HepG2 (cell line): Measurements from ENCODE around the gene THADA. TPM values are rescaled to one million over a fixed set of nuclear protein-coding genes. Genes with fewer than 3 reads are reported as not detected.

Experiments used
- ATAC-seq: fragments of 200-7000 bp; cut with Tn5 transposase; 3 replicates; pipeline ENCODE4 v1.9.1; 2020; ENCODE audit warnings: mild to moderate bottlenecking, moderate library complexity
- BruUV-seq: library from RNA; stranded (reverse); fragments of 400-500 nt; replicated peaks from 2 replicates; lab custom pipeline; 2021; lab: Mats Ljungman, UMichigan
- CTCF ChIA-PET: fragments of 300-600 bp; formaldehyde crosslinking; extraction: SDS; loops from one replicate; lab custom pipeline; 2021; ENCODE audit warnings: low total read pairs, inconsistent platforms, low intra/inter-chr PET ratio; lab: Yijun Ruan, JAX
- POLR2A ChIA-PET: fragments of 350-600 bp; sonication (Branson Sonifier 250); formaldehyde crosslinking; loops from one replicate; lab custom pipeline; 2020; ENCODE audit warnings: antibody characterized with exemption, inconsistent platforms; lab: Yijun Ruan, JAX
- DNase-seq: peaks from one replicate; pipeline ENCODE4 v3.0.0-alpha.2; 2015; ENCODE audit warnings: low spot score
- FAIRE-seq: peaks from 3 replicates; lab custom pipeline; 2011; peaks lifted over from hg19 to GRCh38; lab: Jason Lieb, UNC
- H2AFZ ChIP-seq: one replicate; pipeline ENCODE4 v1.6.1; 2011; ENCODE audit warnings: low read length, inconsistent platforms
- H3K27ac ChIP-seq: fragments of 300-600 bp; 3 replicates; pipeline ENCODE4 v1.8.0; 2011; ENCODE audit warnings: mixed run types, mild to moderate bottlenecking, mixed read lengths, low read length, inconsistent platforms; ENCODE audit not compliant: insufficient read depth; ENCODE audit errors: extremely low read length
- H3K27me3 ChIP-seq, 2 experiments: fragments of 200-600 bp in 1 of 2; 2 replicates in 1 of 2; 3 replicates in 1 of 2; pipeline versions ENCODE4 v1.6.0 to v1.8.0; 2011; ENCODE audit warnings: low read length in 2 of 2, mild to moderate bottlenecking in 2 of 2, moderate library complexity in 2 of 2, inconsistent platforms in 1 of 2; ENCODE audit not compliant: insufficient read depth in 2 of 2, control insufficient read depth in 1 of 2
- H3K36me3 ChIP-seq, 2 experiments: fragments of 200-600 bp in 1 of 2; replicated peaks in 1 of 2; 2 replicates in 1 of 2; 3 replicates in 1 of 2; pipeline versions ENCODE4 v1.5.1 to v1.8.0; 2011; ENCODE audit warnings: low read length in 2 of 2, inconsistent platforms in 1 of 2; ENCODE audit not compliant: insufficient read depth in 2 of 2, control insufficient read depth in 1 of 2
- H3K4me1 ChIP-seq: 2 replicates; pipeline ENCODE4 v1.5.1; 2012; ENCODE audit warnings: low read length, inconsistent platforms; ENCODE audit not compliant: insufficient read depth
- H3K4me2 ChIP-seq: 2 replicates; pipeline ENCODE4 v1.6.0; 2011; ENCODE audit warnings: low read depth, low read length, inconsistent platforms
- H3K4me3 ChIP-seq, 3 experiments: fragments of 200-600 bp in 1 of 3; sonication (generic), shearing (Covaris generic) in 1 of 3; replicated peaks in 1 of 3; 2 replicates each; pipeline ENCODE4 v1.5.1; 2011 to 2016; ENCODE audit warnings: low read length in 3 of 3, inconsistent platforms in 2 of 3, low read depth in 2 of 3, mild to moderate bottlenecking in 2 of 3, control low read depth in 1 of 3, mixed read lengths in 1 of 3; ENCODE audit not compliant: insufficient read depth in 1 of 3
- H3K79me2 ChIP-seq: one replicate; pipeline ENCODE4 v1.6.1; 2011; ENCODE audit warnings: low read length, inconsistent platforms; ENCODE audit not compliant: insufficient read depth
- H3K9ac ChIP-seq: 2 replicates; pipeline ENCODE4 v1.6.0; 2011; ENCODE audit warnings: mild to moderate bottlenecking, low read depth, low read length, inconsistent platforms; ENCODE audit not compliant: insufficient read depth
- H3K9me3 ChIP-seq: 2 replicates; pipeline ENCODE4 v1.5.1; 2012; ENCODE audit warnings: mild to moderate bottlenecking, low read length
- H4K20me1 ChIP-seq: 2 replicates; pipeline ENCODE4 v1.6.0; 2011; ENCODE audit warnings: inconsistent platforms, mild to moderate bottlenecking, low read length, moderate library complexity; ENCODE audit not compliant: insufficient read depth
- BCL6 ChIP-seq: IDR thresholded peaks from 2 replicates; pipeline ENCODE4 v1.6.1; 2016; ENCODE audit warnings: missing genetic modification reagents, missing compliant biosample characterization
- EZH2 ChIP-seq: conservative IDR thresholded peaks from 2 replicates; pipeline ENCODE4 v1.6.1; 2012; ENCODE audit warnings: mild to moderate bottlenecking, low read depth, low read length, moderate library complexity
- FOXP1 ChIP-seq, 2 experiments: fragments of 450-650 bp in 1 of 2; IDR thresholded peaks; 2 replicates each; pipeline ENCODE4 v1.6.1; 2017 to 2018; ENCODE audit warnings: antibody characterized with exemption in 1 of 2
- GZF1 ChIP-seq: sonication (generic); formaldehyde crosslinking; IDR thresholded peaks from 2 replicates; pipeline ENCODE4 v1.5.1; 2020; ENCODE audit warnings: mild to moderate bottlenecking, missing genetic modification reagents
- MEF2D ChIP-seq: sonication (generic); formaldehyde crosslinking; IDR thresholded peaks from 2 replicates; pipeline ENCODE4 v1.5.1; 2020; ENCODE audit warnings: mild to moderate bottlenecking, missing genetic modification reagents
- MTF2 ChIP-seq: sonication (generic); formaldehyde crosslinking; IDR thresholded peaks from 2 replicates; pipeline ENCODE4 v1.5.0; 2020; ENCODE audit warnings: missing genetic modification reagents, borderline replicate concordance
- NFE2L2 ChIP-seq: fragments of 150-350 bp; IDR thresholded peaks from 2 replicates; pipeline ENCODE4 v1.6.1; 2014; ENCODE audit warnings: low read length
- PHF5A ChIP-seq: IDR thresholded peaks from one replicate; pipeline ENCODE4 v1.6.1; 2018; ENCODE audit warnings: low read depth, missing genetic modification reagents; ENCODE audit not compliant: unreplicated experiment
- PTBP1 ChIP-seq: fragments of 200-400 bp; formaldehyde crosslinking; IDR thresholded peaks from 2 replicates; pipeline ENCODE4 v1.6.1; 2018; ENCODE audit warnings: low read length, low read depth; ENCODE audit not compliant: poor library complexity, severe bottlenecking
- RORA ChIP-seq: sonication (generic); formaldehyde crosslinking; IDR thresholded peaks from 2 replicates; pipeline ENCODE4 v1.5.0; 2020; ENCODE audit warnings: mild to moderate bottlenecking, missing genetic modification reagents, moderate library complexity
- TAF1 ChIP-seq: sonication (generic); formaldehyde crosslinking; IDR thresholded peaks from 2 replicates; pipeline ENCODE4 v1.4.0; 2020; ENCODE audit warnings: missing genetic modification reagents
- ZNF232 ChIP-seq: sonication (generic); formaldehyde crosslinking; IDR thresholded peaks from 2 replicates; pipeline ENCODE4 v1.4.0; 2020; ENCODE audit warnings: missing genetic modification reagents, borderline replicate concordance
- ZNF331 ChIP-seq: sonication (generic); formaldehyde crosslinking; IDR thresholded peaks from 2 replicates; pipeline ENCODE4 v1.4.0; 2020; ENCODE audit warnings: missing genetic modification reagents
- WGBS: methylation state at CpG from one replicate; pipeline ENCODE4 v1.1.6; 2017; ENCODE audit warnings: low lambda C conversion rate; 5-methylcytosine and 5-hydroxymethylcytosine counted together
- in situ Hi-C: cut with HindIII; loops from 2 replicates; pipeline ENCODE4 v1.10.0; 2017; ENCODE audit warnings: low pct_unique_long_range_greater_than_20kb; ENCODE audit not compliant: extremely low pct_ligation_motif_present
- intact Hi-C: fragments of 100-400 bp; cut with micrococcal nuclease; formaldehyde crosslinking; loops from one replicate; pipeline ENCODE4 v1.10.0; 2022; ENCODE audit not compliant: unreplicated experiment
- polyA plus RNA-seq, 8 experiments: library from polyadenylated mRNA; depleted of rRNA in 3 of 8; stranded (reverse) in 7 of 8; unstranded in 1 of 8; fragments of >200 nt; fragmentation: Illumina TruSeq in 4 of 8; extraction: Trizol in 4 of 8; gene quantifications; 2 replicates each; pipeline versions ENCODE4 v1.2.1 to v1.2.3, GENCODE V29; 2011 to 2016; ENCODE audit warnings: low read depth in 4 of 8, missing spikeins in 1 of 8, mixed read lengths in 1 of 8; ENCODE audit not compliant: insufficient read depth in 1 of 8
- total RNA-seq, 5 experiments: library from RNA; depleted of rRNA; stranded (reverse); fragments of >200 nt; fragmentation: Illumina TruSeq; extraction: Trizol; gene quantifications; 2 replicates each; pipeline ENCODE4 v1.2.3, GENCODE V29; 2016; ENCODE audit warnings: low read depth in 1 of 5
- TF ChIP-seq, protein P1 (sequence below): sonication (generic); formaldehyde crosslinking; IDR thresholded peaks from 2 replicates; pipeline ENCODE4 v1.4.0; 2020; ENCODE audit warnings: missing genetic modification reagents
- TF ChIP-seq, protein P2 (sequence below): sonication (generic); formaldehyde crosslinking; IDR thresholded peaks from 2 replicates; pipeline ENCODE4 v1.4.0; 2020; ENCODE audit warnings: mild to moderate bottlenecking, missing genetic modification reagents, borderline replicate concordance

THADA gene
- total and polyA plus RNA-seq, 2 of the 13 experiments (the other 11 are each of a cell fraction or from before 2014, with no cell fraction given) = 12.7 to 21.7 TPM

GRCh38 chr2:43248621-43249020 lies 347.2 kb downstream of the THADA start:
- Histone ChIP-seq H3K27me3 (no peaks in the 10 kb centered on the region), H3K36me3 (0 out of 5 replicates have a peak, but pooled peaks cover 0 to 6% of the 10 kb centered on the region in 2 experiments), H3K4me1 (peaks cover 13% of the 10 kb centered on the region), H4K20me1 (no peaks in the 10 kb centered on the region), H3K79me2 (no peaks in the 10 kb centered on the region), H3K27ac (no peak overlapping the region), H3K9me3 (no peaks in the 10 kb centered on the region), H3K9ac (no peak overlapping the region), H2AFZ (no peak overlapping the region), H3K4me3 (no peak overlapping the region), H3K4me2 (no peak overlapping the region)
- ChIA-PET CTCF (no interaction called here), POLR2A (no interaction called here)
- TF ChIP-seq ZNF232 (no peak), BCL6 (CRISPR knock-in tag) (no peak), RORA (CRISPR knock-in tag) (no peak), PHF5A (CRISPR knock-in tag) (no peak), FOXP1 (IDR thresholded peaks at IDR 0.05) (no peak), FOXP1 (CRISPR knock-in tag; IDR thresholded peaks at IDR 0.05) (no peak), ZNF331 (CRISPR knock-in tag) (no peak), MTF2 (CRISPR knock-in tag) (no peak), EZH2 (no peak), PTBP1 (no peak), GZF1 (no peak), MEF2D (CRISPR knock-in tag) (no peak), NFE2L2 (no peak), TAF1 (CRISPR knock-in tag) (no peak)
- TF ChIP-seq, protein P1, sequence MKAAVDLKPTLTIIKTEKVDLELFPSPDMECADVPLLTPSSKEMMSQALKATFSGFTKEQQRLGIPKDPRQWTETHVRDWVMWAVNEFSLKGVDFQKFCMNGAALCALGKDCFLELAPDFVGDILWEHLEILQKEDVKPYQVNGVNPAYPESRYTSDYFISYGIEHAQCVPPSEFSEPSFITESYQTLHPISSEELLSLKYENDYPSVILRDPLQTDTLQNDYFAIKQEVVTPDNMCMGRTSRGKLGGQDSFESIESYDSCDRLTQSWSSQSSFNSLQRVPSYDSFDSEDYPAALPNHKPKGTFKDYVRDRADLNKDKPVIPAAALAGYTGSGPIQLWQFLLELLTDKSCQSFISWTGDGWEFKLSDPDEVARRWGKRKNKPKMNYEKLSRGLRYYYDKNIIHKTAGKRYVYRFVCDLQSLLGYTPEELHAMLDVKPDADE (CRISPR knock-in tag) = no peak
- TF ChIP-seq, protein P2, sequence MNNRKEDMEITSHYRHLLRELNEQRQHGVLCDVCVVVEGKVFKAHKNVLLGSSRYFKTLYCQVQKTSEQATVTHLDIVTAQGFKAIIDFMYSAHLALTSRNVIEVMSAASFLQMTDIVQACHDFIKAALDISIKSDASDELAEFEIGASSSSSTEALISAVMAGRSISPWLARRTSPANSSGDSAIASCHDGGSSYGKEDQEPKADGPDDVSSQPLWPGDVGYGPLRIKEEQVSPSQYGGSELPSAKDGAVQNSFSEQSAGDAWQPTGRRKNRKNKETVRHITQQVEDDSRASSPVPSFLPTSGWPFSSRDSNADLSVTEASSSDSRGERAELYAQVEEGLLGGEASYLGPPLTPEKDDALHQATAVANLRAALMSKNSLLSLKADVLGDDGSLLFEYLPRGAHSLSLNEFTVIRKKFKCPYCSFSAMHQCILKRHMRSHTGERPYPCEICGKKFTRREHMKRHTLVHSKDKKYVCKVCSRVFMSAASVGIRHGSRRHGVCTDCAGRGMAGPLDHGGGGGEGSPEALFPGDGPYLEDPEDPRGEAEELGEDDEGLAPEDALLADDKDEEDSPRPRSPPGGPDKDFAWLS (CRISPR knock-in tag) = no peak
- intact Hi-C loops (no loop called here), in situ Hi-C loops (no loop called here)
- ATAC-seq = no peak
- no TSS peak for BruUV-seq
- DNase-seq = no peak
- FAIRE-seq = no peak
- WGBS = 88% methylated on average over 7 of the region's 7 CpGs
